HepG2 (cell line): ENCODE measurements around the gene ABCC1. TPM values are rescaled to one million over a fixed set of nuclear protein-coding genes. Genes with fewer than 3 reads are reported as not detected.

Experiments
- AHR ChIP-seq: IDR thresholded peaks from 2 replicates; pipeline ENCODE4 v1.6.1; 2018; ENCODE audit warnings: missing genetic modification reagents, missing compliant biosample characterization
- CEBPB ChIP-seq: IDR thresholded peaks from 2 replicates; pipeline ENCODE4 v1.6.1; 2011; ENCODE audit warnings: low read depth, low read length, improper control_type of control experiment, borderline replicate concordance
- CREM ChIP-seq, 2 experiments: sonication (generic) in 1 of 2; formaldehyde crosslinking in 1 of 2; IDR thresholded peaks; 2 replicates each; pipeline versions ENCODE4 v1.4.0 to v1.6.1; 2016 to 2020; ENCODE audit warnings: antibody characterized with exemption in 1 of 2, mild to moderate bottlenecking in 1 of 2, missing genetic modification reagents in 1 of 2
- CSRNP2 ChIP-seq: sonication (generic); formaldehyde crosslinking; conservative IDR thresholded peaks from 2 replicates; pipeline ENCODE4 v1.8.0; 2022; ENCODE audit warnings: low read depth, missing genetic modification reagents
- ELF3 ChIP-seq: IDR thresholded peaks from 2 replicates; pipeline ENCODE4 v1.6.1; 2016; ENCODE audit warnings: missing genetic modification reagents, missing compliant biosample characterization
- HINFP ChIP-seq: sonication (generic); formaldehyde crosslinking; IDR thresholded peaks from 2 replicates; pipeline ENCODE4 v1.4.0; 2020; ENCODE audit warnings: low read depth, mild to moderate bottlenecking, missing genetic modification reagents
- HOXA3 ChIP-seq: sonication (generic); formaldehyde crosslinking; IDR thresholded peaks from 2 replicates; pipeline ENCODE4 v1.5.0; 2020; ENCODE audit warnings: missing genetic modification reagents
- KDM1A ChIP-seq: IDR thresholded peaks from 2 replicates; pipeline ENCODE4 v1.6.1; 2016; ENCODE audit warnings: missing compliant biosample characterization
- MAF1 ChIP-seq: sonication (generic); formaldehyde crosslinking; IDR thresholded peaks from 2 replicates; pipeline ENCODE4 v1.5.0; 2020; ENCODE audit warnings: missing genetic modification reagents, borderline replicate concordance
- MTERF4 ChIP-seq: sonication (generic); formaldehyde crosslinking; IDR thresholded peaks from 2 replicates; pipeline ENCODE4 v1.8.0; 2023; ENCODE audit warnings: mild to moderate bottlenecking, missing genetic modification reagents
- MXD4 ChIP-seq: IDR thresholded peaks from 2 replicates; pipeline ENCODE4 v1.6.1; 2016; ENCODE audit warnings: mild to moderate bottlenecking, missing biosample characterization, missing genetic modification reagents
- NAIF1 ChIP-seq: sonication (generic); formaldehyde crosslinking; IDR thresholded peaks from 2 replicates; pipeline ENCODE4 v1.5.0; 2020; ENCODE audit warnings: mild to moderate bottlenecking, missing genetic modification reagents, borderline replicate concordance
- NR1H2 ChIP-seq: sonication (generic); formaldehyde crosslinking; IDR thresholded peaks from 2 replicates; pipeline ENCODE4 v1.8.1; 2022; ENCODE audit warnings: low read depth, missing genetic modification reagents, borderline replicate concordance
- POGK ChIP-seq: sonication (generic); formaldehyde crosslinking; conservative IDR thresholded peaks from 2 replicates; pipeline ENCODE4 v1.8.0; 2022; ENCODE audit warnings: mild to moderate bottlenecking, moderate library complexity, missing genetic modification reagents
- PTBP1 ChIP-seq: fragments of 200-400 bp; formaldehyde crosslinking; IDR thresholded peaks from 2 replicates; pipeline ENCODE4 v1.6.1; 2018; ENCODE audit warnings: low read length, low read depth; ENCODE audit not compliant: poor library complexity, severe bottlenecking
- SMYD3 ChIP-seq: sonication (generic); formaldehyde crosslinking; IDR thresholded peaks from 2 replicates; pipeline ENCODE4 v1.8.1; 2023; ENCODE audit warnings: mild to moderate bottlenecking, missing genetic modification reagents
- TFE3 ChIP-seq: IDR thresholded peaks from 2 replicates; pipeline ENCODE4 v1.6.1; 2016
- ZIK1 ChIP-seq: sonication (generic); formaldehyde crosslinking; IDR thresholded peaks from 2 replicates; pipeline ENCODE4 v1.5.0; 2020; ENCODE audit warnings: mild to moderate bottlenecking, low read depth, missing genetic modification reagents, borderline replicate concordance
- ZKSCAN8 ChIP-seq: IDR thresholded peaks from 2 replicates; pipeline ENCODE4 v1.6.1; 2016; ENCODE audit warnings: borderline replicate concordance, missing genetic modification reagents, missing compliant biosample characterization
- ZNF20 ChIP-seq: sonication (generic); formaldehyde crosslinking; IDR thresholded peaks from 2 replicates; pipeline ENCODE4 v1.4.0; 2020; ENCODE audit warnings: mild to moderate bottlenecking, moderate library complexity, missing genetic modification reagents
- ZNF232 ChIP-seq: sonication (generic); formaldehyde crosslinking; IDR thresholded peaks from 2 replicates; pipeline ENCODE4 v1.4.0; 2020; ENCODE audit warnings: missing genetic modification reagents, borderline replicate concordance
- ZNF557 ChIP-seq: sonication (generic); formaldehyde crosslinking; IDR thresholded peaks from 2 replicates; pipeline ENCODE4 v1.4.0; 2020; ENCODE audit warnings: missing genetic modification reagents
- polyA plus RNA-seq, 8 experiments: library from polyadenylated mRNA; depleted of rRNA in 3 of 8; stranded (reverse) in 7 of 8; unstranded in 1 of 8; fragments of >200 nt; fragmentation: Illumina TruSeq in 4 of 8; extraction: Trizol in 4 of 8; gene quantifications; 2 replicates each; pipeline versions ENCODE4 v1.2.1 to v1.2.3, GENCODE V29; 2011 to 2016; ENCODE audit warnings: low read depth in 4 of 8, missing spikeins in 1 of 8, mixed read lengths in 1 of 8; ENCODE audit not compliant: insufficient read depth in 1 of 8
- total RNA-seq, 5 experiments: library from RNA; depleted of rRNA; stranded (reverse); fragments of >200 nt; fragmentation: Illumina TruSeq; extraction: Trizol; gene quantifications; 2 replicates each; pipeline ENCODE4 v1.2.3, GENCODE V29; 2016; ENCODE audit warnings: low read depth in 1 of 5

The ABCC1 gene
- total and polyA plus RNA-seq, 2 of the 13 experiments (the other 11 are each of a cell fraction or from before 2014, with no cell fraction given) = 13.0 to 30.6 TPM

GRCh38 chr16:15996432-15997109, 47.2 kb downstream of the ABCC1 start (continued):
- TF ChIP-seq POGK (peak; percentile 87), PTBP1 (no peak), CSRNP2 (CRISPR knock-in tag) (no peak), MXD4 (peak; percentile 60; the same call in 1 of the 2 replicates), ZNF232 (CRISPR knock-in tag) (peak; percentile 59; the same call in 1 of the 2 replicates), MTERF4 (CRISPR knock-in tag) (no peak), NAIF1 (peak; percentile 35; the same call in 1 of the 2 replicates), ZKSCAN8 (CRISPR knock-in tag) (peak; percentile 22; the same call in 1 of the 2 replicates), ZNF20 (CRISPR knock-in tag) (no peak), AHR (CRISPR knock-in tag) (0 out of 2 replicates have a peak, but pooled peaks have one; percentile 53), ELF3 (peak; percentile 98), MAF1 (CRISPR knock-in tag) (peak; percentile 54; the same call in 1 of the 2 replicates), ZNF557 (CRISPR knock-in tag) (no peak), CREM (IDR thresholded peaks at IDR 0.05) (peak; percentile 69; the same call in 1 of the 2 replicates), CREM (CRISPR knock-in tag; IDR thresholded peaks at IDR 0.05) (no peak), CEBPB (0 out of 2 replicates have a peak, but pooled peaks have one; percentile 14), NR1H2 (peak; percentile 53; the same call in 1 of the 2 replicates), KDM1A (peak; percentile 83; the same call in 1 of the 2 replicates), SMYD3 (no peak), HOXA3 (CRISPR knock-in tag) (peak; percentile 76), TFE3 (peak; percentile 63; the same call in 1 of the 2 replicates), HINFP (CRISPR knock-in tag) (peak; percentile 45; the same call in 1 of the 2 replicates), ZIK1 (CRISPR knock-in tag) (no peak; the same call in 1 of the 2 replicates)
